Measurements from ENCODE around the gene MVD. TPM values are rescaled to one million over a fixed set of nuclear protein-coding genes. Genes with fewer than 3 reads are reported as not detected.

The MVD gene
- total and polyA plus RNA-seq, 2 of the 13 experiments (the other 11 are each of a cell fraction or from before 2014, with no cell fraction given), result 28.1 to 187 TPM

DNA sequence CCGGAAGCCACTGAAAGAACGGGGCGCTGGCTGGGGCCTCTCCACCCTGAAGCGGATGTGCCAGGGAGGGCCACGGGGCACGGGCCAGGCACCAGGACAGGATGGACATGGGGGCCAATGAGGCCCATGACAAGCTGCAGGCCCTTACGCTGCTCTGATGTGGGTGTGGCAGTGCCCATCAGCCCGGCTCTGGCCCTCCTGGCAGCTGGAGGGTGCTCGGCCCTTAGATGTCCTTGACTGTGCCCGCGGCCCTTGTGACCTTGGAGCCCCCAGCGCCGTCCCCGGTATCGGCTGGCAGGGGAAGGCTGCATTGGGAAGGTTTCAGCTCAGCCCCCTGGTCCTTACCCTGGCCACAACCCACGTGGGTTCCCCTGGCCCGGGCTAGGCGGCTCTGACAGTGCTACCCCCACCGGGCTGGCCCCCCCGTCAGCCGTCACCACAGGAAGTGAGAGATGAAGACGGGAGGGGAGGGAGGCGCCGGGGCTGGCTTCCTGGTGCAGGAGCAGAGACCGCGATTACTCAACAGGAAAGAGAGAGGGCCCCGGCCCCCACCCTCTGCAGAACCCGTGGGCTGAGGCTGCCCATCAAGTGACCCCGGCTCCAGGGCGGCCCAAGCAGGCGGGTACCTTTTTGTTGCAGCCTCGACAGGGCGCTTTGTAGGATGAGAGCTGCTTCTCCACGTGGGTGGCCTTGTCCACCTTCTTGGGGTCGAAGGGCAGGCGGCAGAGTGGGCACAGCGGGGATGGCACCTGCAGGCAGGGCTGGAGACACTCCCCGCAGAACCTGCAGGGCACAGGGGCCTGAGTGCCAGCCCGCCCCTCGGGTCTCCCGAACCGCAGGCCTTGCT, 38.0 kb upstream of the MVD start (continued):
- TF ChIP-seq RCOR2 (CRISPR knock-in tag; IDR thresholded peaks at IDR 0.05) (0 out of 2 replicates have a peak, but pooled peaks have one; percentile 16), PITX1 (CRISPR knock-in tag; IDR thresholded peaks at IDR 0.05) (peak; percentile 90), KDM1A (CRISPR knock-in tag; IDR thresholded peaks at IDR 0.05) (no peak), NR2F6 (IDR thresholded peaks at IDR 0.05) (peak; percentile 66), NR2F6 (CRISPR knock-in tag; IDR thresholded peaks at IDR 0.05) (peak; percentile 84), GABPB1 (CRISPR knock-in tag; IDR thresholded peaks at IDR 0.05) (peak; percentile 95), POLR2AphosphoS5 (IDR thresholded peaks at IDR 0.05; ENCODE audit: low read depth, low read length) (no peak), KDM5B (CRISPR knock-in tag; IDR thresholded peaks at IDR 0.05; ENCODE audit: borderline replicate concordance) (no peak), ZNF768 (CRISPR knock-in tag; IDR thresholded peaks at IDR 0.05) (no peak), HDAC1 (CRISPR knock-in tag; IDR thresholded peaks at IDR 0.05) (peak; percentile 99)
- TF ChIP-seq, protein P1, sequence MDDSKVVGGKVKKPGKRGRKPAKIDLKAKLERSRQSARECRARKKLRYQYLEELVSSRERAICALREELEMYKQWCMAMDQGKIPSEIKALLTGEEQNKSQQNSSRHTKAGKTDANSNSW (CRISPR knock-in tag; IDR thresholded peaks at IDR 0.05; ENCODE audit: borderline replicate concordance), result no peak
- TF ChIP-seq, protein P2, sequence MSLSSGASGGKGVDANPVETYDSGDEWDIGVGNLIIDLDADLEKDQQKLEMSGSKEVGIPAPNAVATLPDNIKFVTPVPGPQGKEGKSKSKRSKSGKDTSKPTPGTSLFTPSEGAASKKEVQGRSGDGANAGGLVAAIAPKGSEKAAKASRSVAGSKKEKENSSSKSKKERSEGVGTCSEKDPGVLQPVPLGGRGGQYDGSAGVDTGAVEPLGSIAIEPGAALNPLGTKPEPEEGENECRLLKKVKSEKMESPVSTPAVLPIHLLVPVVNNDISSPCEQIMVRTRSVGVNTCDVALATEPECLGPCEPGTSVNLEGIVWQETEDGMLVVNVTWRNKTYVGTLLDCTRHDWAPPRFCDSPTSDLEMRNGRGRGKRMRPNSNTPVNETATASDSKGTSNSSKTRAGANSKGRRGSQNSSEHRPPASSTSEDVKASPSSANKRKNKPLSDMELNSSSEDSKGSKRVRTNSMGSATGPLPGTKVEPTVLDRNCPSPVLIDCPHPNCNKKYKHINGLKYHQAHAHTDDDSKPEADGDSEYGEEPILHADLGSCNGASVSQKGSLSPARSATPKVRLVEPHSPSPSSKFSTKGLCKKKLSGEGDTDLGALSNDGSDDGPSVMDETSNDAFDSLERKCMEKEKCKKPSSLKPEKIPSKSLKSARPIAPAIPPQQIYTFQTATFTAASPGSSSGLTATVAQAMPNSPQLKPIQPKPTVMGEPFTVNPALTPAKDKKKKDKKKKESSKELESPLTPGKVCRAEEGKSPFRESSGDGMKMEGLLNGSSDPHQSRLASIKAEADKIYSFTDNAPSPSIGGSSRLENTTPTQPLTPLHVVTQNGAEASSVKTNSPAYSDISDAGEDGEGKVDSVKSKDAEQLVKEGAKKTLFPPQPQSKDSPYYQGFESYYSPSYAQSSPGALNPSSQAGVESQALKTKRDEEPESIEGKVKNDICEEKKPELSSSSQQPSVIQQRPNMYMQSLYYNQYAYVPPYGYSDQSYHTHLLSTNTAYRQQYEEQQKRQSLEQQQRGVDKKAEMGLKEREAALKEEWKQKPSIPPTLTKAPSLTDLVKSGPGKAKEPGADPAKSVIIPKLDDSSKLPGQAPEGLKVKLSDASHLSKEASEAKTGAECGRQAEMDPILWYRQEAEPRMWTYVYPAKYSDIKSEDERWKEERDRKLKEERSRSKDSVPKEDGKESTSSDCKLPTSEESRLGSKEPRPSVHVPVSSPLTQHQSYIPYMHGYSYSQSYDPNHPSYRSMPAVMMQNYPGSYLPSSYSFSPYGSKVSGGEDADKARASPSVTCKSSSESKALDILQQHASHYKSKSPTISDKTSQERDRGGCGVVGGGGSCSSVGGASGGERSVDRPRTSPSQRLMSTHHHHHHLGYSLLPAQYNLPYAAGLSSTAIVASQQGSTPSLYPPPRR (CRISPR knock-in tag; IDR thresholded peaks at IDR 0.05; ENCODE audit: borderline replicate concordance), result peak; percentile 74; the same call in 1 of the 2 replicates
- TF ChIP-seq, protein P3, sequence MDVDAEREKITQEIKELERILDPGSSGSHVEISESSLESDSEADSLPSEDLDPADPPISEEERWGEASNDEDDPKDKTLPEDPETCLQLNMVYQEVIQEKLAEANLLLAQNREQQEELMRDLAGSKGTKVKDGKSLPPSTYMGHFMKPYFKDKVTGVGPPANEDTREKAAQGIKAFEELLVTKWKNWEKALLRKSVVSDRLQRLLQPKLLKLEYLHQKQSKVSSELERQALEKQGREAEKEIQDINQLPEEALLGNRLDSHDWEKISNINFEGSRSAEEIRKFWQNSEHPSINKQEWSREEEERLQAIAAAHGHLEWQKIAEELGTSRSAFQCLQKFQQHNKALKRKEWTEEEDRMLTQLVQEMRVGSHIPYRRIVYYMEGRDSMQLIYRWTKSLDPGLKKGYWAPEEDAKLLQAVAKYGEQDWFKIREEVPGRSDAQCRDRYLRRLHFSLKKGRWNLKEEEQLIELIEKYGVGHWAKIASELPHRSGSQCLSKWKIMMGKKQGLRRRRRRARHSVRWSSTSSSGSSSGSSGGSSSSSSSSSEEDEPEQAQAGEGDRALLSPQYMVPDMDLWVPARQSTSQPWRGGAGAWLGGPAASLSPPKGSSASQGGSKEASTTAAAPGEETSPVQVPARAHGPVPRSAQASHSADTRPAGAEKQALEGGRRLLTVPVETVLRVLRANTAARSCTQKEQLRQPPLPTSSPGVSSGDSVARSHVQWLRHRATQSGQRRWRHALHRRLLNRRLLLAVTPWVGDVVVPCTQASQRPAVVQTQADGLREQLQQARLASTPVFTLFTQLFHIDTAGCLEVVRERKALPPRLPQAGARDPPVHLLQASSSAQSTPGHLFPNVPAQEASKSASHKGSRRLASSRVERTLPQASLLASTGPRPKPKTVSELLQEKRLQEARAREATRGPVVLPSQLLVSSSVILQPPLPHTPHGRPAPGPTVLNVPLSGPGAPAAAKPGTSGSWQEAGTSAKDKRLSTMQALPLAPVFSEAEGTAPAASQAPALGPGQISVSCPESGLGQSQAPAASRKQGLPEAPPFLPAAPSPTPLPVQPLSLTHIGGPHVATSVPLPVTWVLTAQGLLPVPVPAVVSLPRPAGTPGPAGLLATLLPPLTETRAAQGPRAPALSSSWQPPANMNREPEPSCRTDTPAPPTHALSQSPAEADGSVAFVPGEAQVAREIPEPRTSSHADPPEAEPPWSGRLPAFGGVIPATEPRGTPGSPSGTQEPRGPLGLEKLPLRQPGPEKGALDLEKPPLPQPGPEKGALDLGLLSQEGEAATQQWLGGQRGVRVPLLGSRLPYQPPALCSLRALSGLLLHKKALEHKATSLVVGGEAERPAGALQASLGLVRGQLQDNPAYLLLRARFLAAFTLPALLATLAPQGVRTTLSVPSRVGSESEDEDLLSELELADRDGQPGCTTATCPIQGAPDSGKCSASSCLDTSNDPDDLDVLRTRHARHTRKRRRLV (CRISPR knock-in tag; IDR thresholded peaks at IDR 0.05), result peak; percentile 87; the same call in 1 of the 2 replicates
- TF ChIP-seq, protein P4, sequence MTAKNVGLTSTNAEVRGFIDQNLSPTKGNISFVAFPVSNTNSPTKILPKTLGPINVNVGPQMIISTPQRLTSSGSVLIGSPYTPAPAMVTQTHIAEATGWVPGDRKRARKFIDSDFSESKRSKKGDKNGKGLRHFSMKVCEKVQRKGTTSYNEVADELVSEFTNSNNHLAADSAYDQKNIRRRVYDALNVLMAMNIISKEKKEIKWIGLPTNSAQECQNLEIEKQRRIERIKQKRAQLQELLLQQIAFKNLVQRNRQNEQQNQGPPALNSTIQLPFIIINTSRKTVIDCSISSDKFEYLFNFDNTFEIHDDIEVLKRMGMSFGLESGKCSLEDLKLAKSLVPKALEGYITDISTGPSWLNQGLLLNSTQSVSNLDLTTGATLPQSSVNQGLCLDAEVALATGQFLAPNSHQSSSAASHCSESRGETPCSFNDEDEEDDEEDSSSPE (CRISPR knock-in tag; IDR thresholded peaks at IDR 0.05), result peak; percentile 78
- TF ChIP-seq, protein P5, sequence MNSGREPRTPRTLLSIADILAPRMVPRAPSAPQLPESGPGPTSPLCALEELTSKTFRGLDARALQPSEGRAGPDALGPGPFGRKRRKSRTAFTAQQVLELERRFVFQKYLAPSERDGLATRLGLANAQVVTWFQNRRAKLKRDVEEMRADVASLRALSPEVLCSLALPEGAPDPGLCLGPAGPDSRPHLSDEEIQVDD (CRISPR knock-in tag; IDR thresholded peaks at IDR 0.05; ENCODE audit: borderline replicate concordance), result no peak

Measured in HepG2 (cell line).